H1 (cell line): ENCODE results near the gene ADK. TPM values are rescaled to one million over a fixed set of nuclear protein-coding genes. Genes with fewer than 3 reads are reported as not detected.
A peak's percentile ranks its signal among the peaks of the same experiment; 100 is the strongest.

Experiments used
- CTCF ChIA-PET: fragments of 300-600 bp; sonication (Branson Sonifier 250); formaldehyde crosslinking; loops from one replicate; lab custom pipeline; 2021; ENCODE audit not compliant: partially characterized antibody; lab: Charles Lee
- POLR2A ChIA-PET: fragments of 300-600 bp; sonication (Branson Sonifier 250); formaldehyde crosslinking; loops from one replicate; lab custom pipeline; 2021; ENCODE audit warnings: inconsistent platforms; ENCODE audit not compliant: partially characterized antibody; lab: Charles Lee
- DNase-seq, 2 experiments: peaks; one replicate each; pipeline versions ENCODE4 v3.0.0 to v3.0.0-alpha.2; 2010 to 2022; ENCODE audit warnings: low spot score in 2 of 2, low read depth in 1 of 2, mixed read lengths in 1 of 2
- FAIRE-seq: peaks from 2 replicates; lab custom pipeline; 2011; peaks lifted over from hg19 to GRCh38; lab: Jason Lieb, UNC
- H2AFZ ChIP-seq: 2 replicates; pipeline ENCODE4 v1.8.1; 2012; ENCODE audit warnings: low read length, inconsistent platforms
- H2AK5ac ChIP-seq: 2 replicates; pipeline ENCODE4 v1.6.1; 2013; ENCODE audit warnings: low read depth, low read length
- H2BK120ac ChIP-seq: replicated peaks from 2 replicates; pipeline ENCODE3; 2013; ENCODE audit warnings: low read depth, low read length, inconsistent platforms
- H2BK12ac ChIP-seq: 2 replicates; pipeline ENCODE4 v1.6.1; 2013; ENCODE audit warnings: low read depth, low read length
- H2BK15ac ChIP-seq: 2 replicates; pipeline ENCODE4 v1.6.1; 2013; ENCODE audit warnings: low read length
- H2BK20ac ChIP-seq: 2 replicates; pipeline ENCODE4 v1.6.1; 2013; ENCODE audit warnings: low read length
- H2BK5ac ChIP-seq: 2 replicates; pipeline ENCODE4 v1.6.1; 2013; ENCODE audit warnings: low read depth, low read length
- H3K14ac ChIP-seq: 2 replicates; pipeline ENCODE4 v1.6.1; 2013; ENCODE audit warnings: inconsistent platforms; ENCODE audit not compliant: insufficient read length
- H3K18ac ChIP-seq: 2 replicates; pipeline ENCODE4 v1.6.1; 2013; ENCODE audit warnings: low read length; ENCODE audit errors: extremely low read depth
- H3K23ac ChIP-seq: 2 replicates; pipeline ENCODE4 v1.6.1; 2013; ENCODE audit warnings: inconsistent platforms; ENCODE audit not compliant: insufficient read length
- H3K23me2 ChIP-seq: 2 replicates; pipeline ENCODE4 v1.6.1; 2013; ENCODE audit warnings: low read depth, low read length
- H3K27ac ChIP-seq: 2 replicates; pipeline ENCODE4 v1.6.1; 2011; ENCODE audit warnings: low read depth, low read length, inconsistent platforms
- H3K27me3 ChIP-seq, 4 experiments: replicated peaks in 1 of 4; 1 replicate in 1 of 4; 2 replicates in 3 of 4; pipeline versions ENCODE4 v1.6.1 to v1.8.1; 2011 to 2013; ENCODE audit warnings: low read length in 3 of 4, mild to moderate bottlenecking in 3 of 4, inconsistent platforms in 2 of 4, mixed read lengths in 2 of 4, moderate library complexity in 1 of 4; ENCODE audit not compliant: control insufficient read depth in 3 of 4, insufficient read depth in 3 of 4; ENCODE audit errors: extremely low read depth in 1 of 4
- H3K36me3 ChIP-seq, 4 experiments: 2 replicates each; pipeline versions ENCODE4 v1.6.1 to v1.8.1; 2011 to 2013; ENCODE audit warnings: mild to moderate bottlenecking in 4 of 4, low read length in 3 of 4, moderate library complexity in 2 of 4, control low read depth in 1 of 4, inconsistent platforms in 1 of 4; ENCODE audit not compliant: insufficient read depth in 4 of 4, control insufficient read depth in 2 of 4
- H3K4ac ChIP-seq: replicated peaks from 2 replicates; pipeline ENCODE3; 2013; ENCODE audit warnings: low read length, low read depth, mixed read lengths, inconsistent platforms; ENCODE audit not compliant: insufficient read length
- H3K4me1 ChIP-seq, 4 experiments: replicated peaks in 1 of 4; 1 replicate in 1 of 4; 2 replicates in 3 of 4; pipeline versions ENCODE4 v1.6.1 to v1.8.1; 2011 to 2013; ENCODE audit warnings: low read length in 3 of 4, inconsistent platforms in 2 of 4, mixed read lengths in 1 of 4; ENCODE audit not compliant: insufficient read depth in 4 of 4, control insufficient read depth in 3 of 4
- H3K4me2 ChIP-seq, 2 experiments: 2 replicates each; pipeline versions ENCODE4 v1.6.1 to v1.8.1; 2011 to 2013; ENCODE audit warnings: low read depth in 2 of 2, low read length in 2 of 2, control low read depth in 1 of 2, inconsistent platforms in 1 of 2, mild to moderate bottlenecking in 1 of 2; ENCODE audit not compliant: insufficient read depth in 1 of 2
- H3K4me3 ChIP-seq, 4 experiments: fragments of 200-600, 300-600 bp in 1 of 4; sonication (generic), shearing (Covaris generic), sonication (Bioruptor Twin) in 1 of 4; 2 replicates each; pipeline versions ENCODE4 v1.5.1 to v1.8.1; 2011 to 2016; ENCODE audit warnings: low read length in 4 of 4, low read depth in 3 of 4, control low read depth in 2 of 4, inconsistent platforms in 2 of 4, mild to moderate bottlenecking in 2 of 4, mixed read lengths in 1 of 4, moderate library complexity in 1 of 4; ENCODE audit not compliant: insufficient read depth in 2 of 4; ENCODE audit errors: extremely low read depth in 1 of 4
- H3K56ac ChIP-seq: replicated peaks from 2 replicates; pipeline ENCODE3; 2013; ENCODE audit warnings: low read depth, mild to moderate bottlenecking, mixed read lengths, low read length, inconsistent platforms; ENCODE audit not compliant: insufficient read length
- H3K79me1 ChIP-seq: 2 replicates; pipeline ENCODE4 v1.6.1; 2013; ENCODE audit warnings: low read depth, low read length, control low read depth
- H3K79me2 ChIP-seq, 2 experiments: 2 replicates each; pipeline versions ENCODE4 v1.6.1 to v1.8.1; 2012 to 2013; ENCODE audit warnings: low read length in 2 of 2, mild to moderate bottlenecking in 2 of 2, inconsistent platforms in 1 of 2; ENCODE audit not compliant: insufficient read depth in 2 of 2, control insufficient read depth in 1 of 2
- H3K9ac ChIP-seq, 4 experiments: replicated peaks in 1 of 4; 1 replicate in 1 of 4; 2 replicates in 3 of 4; pipeline versions ENCODE4 v1.6.1 to v1.8.1; 2011 to 2013; ENCODE audit warnings: low read depth in 3 of 4, low read length in 3 of 4, control low read depth in 2 of 4, mild to moderate bottlenecking in 2 of 4, moderate library complexity in 2 of 4, inconsistent platforms in 1 of 4; ENCODE audit errors: extremely low read depth in 1 of 4
- H3K9me3 ChIP-seq, 2 experiments: 2 replicates each; pipeline versions ENCODE4 v1.6.1 to v1.8.1; 2012 to 2013; ENCODE audit warnings: mild to moderate bottlenecking in 2 of 2, moderate library complexity in 2 of 2, control low read depth in 1 of 2, inconsistent platforms in 1 of 2, low read depth in 1 of 2, low read length in 1 of 2, mixed read lengths in 1 of 2; ENCODE audit not compliant: insufficient read depth in 2 of 2
- H4K20me1 ChIP-seq, 2 experiments: replicated peaks in 1 of 2; 2 replicates each; pipeline versions ENCODE3 to v1.8.1; 2011 to 2013; ENCODE audit warnings: inconsistent platforms in 2 of 2, low read length in 2 of 2, mild to moderate bottlenecking in 1 of 2; ENCODE audit not compliant: insufficient read depth in 2 of 2, control insufficient read depth in 1 of 2
- H4K5ac ChIP-seq: 2 replicates; pipeline ENCODE4 v1.6.1; 2013; ENCODE audit warnings: low read length, low read depth, mixed read lengths, inconsistent platforms; ENCODE audit not compliant: insufficient read length
- H4K8ac ChIP-seq: 2 replicates; pipeline ENCODE4 v1.8.0; 2013; ENCODE audit warnings: mild to moderate bottlenecking, moderate library complexity, low read length, inconsistent platforms; ENCODE audit not compliant: insufficient read depth; ENCODE audit errors: extremely low read depth
- H4K91ac ChIP-seq: replicated peaks from 2 replicates; pipeline ENCODE3; 2013; ENCODE audit warnings: low read length, mixed read lengths, inconsistent platforms; ENCODE audit not compliant: insufficient read length
- HDAC2 ChIP-seq, 2 experiments: fragments of 300-600 bp in 1 of 2; sonication (generic) in 1 of 2; IDR thresholded peaks; 2 replicates each; pipeline ENCODE4 v1.6.1; 2011 to 2012; ENCODE audit warnings: low read depth in 2 of 2, low read length in 2 of 2, mild to moderate bottlenecking in 2 of 2, moderate library complexity in 2 of 2, borderline replicate concordance in 1 of 2, inconsistent platforms in 1 of 2
- KDM1A ChIP-seq: fragments of 200-600, 300-600 bp; sonication (generic); IDR thresholded peaks from 2 replicates; pipeline ENCODE4 v1.7.1; 2016; ENCODE audit warnings: mild to moderate bottlenecking, low read length, borderline replicate concordance
- SP2 ChIP-seq: IDR thresholded peaks from 2 replicates; pipeline ENCODE4 v1.6.1; 2012; ENCODE audit warnings: mild to moderate bottlenecking, low read length, inconsistent platforms
- WGBS, 2 experiments: shearing (Covaris generic) in 1 of 2; methylation state at CpG; one replicate each; pipeline versions ENCODE4 v1.1.6 to v1.1.7; 2013 to 2015; ENCODE audit warnings: low lambda C conversion rate in 2 of 2, mixed read lengths in 2 of 2, inconsistent platforms in 1 of 2, low coverage in 1 of 2, missing lambda C conversion rate in 1 of 2; ENCODE audit not compliant: insufficient replicate concordance in 2 of 2, insufficient coverage in 1 of 2, insufficient read length in 1 of 2; ENCODE audit errors: extremely low coverage in 1 of 2, missing lambda C conversion rate in 1 of 2; 5-methylcytosine and 5-hydroxymethylcytosine counted together
- polyA plus RNA-seq, 7 experiments: library from polyadenylated mRNA; depleted of rRNA in 3 of 7; stranded (reverse) in 5 of 7; unstranded in 2 of 7; fragments of >200 nt in 5 of 7; fragments of 200-250 nt in 2 of 7; gene quantifications; 1 replicate in 5 of 7; 2 replicates in 1 of 7; 4 replicates in 1 of 7; pipeline versions ENCODE4 v1.2.1 to v1.2.3, GENCODE V29; 2011 to 2013; ENCODE audit warnings: missing spikeins in 2 of 7, mixed read lengths in 2 of 7
- total RNA-seq: library from RNA; stranded (reverse); fragmentation: NEBNext Ultra II Directional; extraction: Animal tissue kit (Norgen Biotek cat#: 25700); gene quantifications from 2 replicates; pipeline ENCODE4 v1.2.1, GENCODE V29; 2021

Gene ADK
- total and polyA plus RNA-seq, 2 of the 8 experiments (the other 6 are each of a cell fraction or from before 2014, with no cell fraction given) = 12.3 to 42.4 TPM

DNA sequence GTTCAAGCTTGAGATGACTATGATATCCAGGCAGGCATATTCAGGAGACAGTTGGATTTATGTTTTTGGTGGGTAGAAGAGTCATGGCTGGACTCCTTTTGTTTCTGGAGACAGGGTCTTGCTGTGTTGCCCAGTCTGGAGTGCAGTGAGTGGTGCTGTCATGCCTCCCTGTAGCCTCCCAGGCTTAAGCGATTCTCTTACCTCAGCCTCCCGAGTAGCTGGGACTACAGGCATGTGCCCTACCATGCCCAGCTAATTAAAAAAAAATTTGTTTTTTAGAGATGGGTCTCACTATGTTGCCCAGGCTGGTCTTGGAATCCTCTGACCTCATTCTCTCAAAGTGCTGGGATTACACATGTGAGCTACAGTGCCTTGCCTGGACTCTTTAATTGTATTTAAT lies 62.0 kb downstream of the ADK start:
- Histone ChIP-seq H3K27ac (no peak overlapping the region), H2BK20ac (no peak overlapping the region), H2AK5ac (no peak overlapping the region), H3K79me1 (no peaks in the 10 kb centered on the region; the same call in 1 of the 2 replicates), H3K4me3 (no peak overlapping the region), H3K79me2 (peaks cover 0 to 17% of the 10 kb centered on the region in 2 experiments; a peak in 2 of 4 replicates), H2BK120ac (no peak overlapping the region), H2BK15ac (no peak overlapping the region), H2BK12ac (no peak overlapping the region), H2AFZ (no peak overlapping the region), H3K14ac (no peak overlapping the region), H3K4me2 (no peak overlapping the region), H3K9me3 (peaks cover 6 to 10% of the 10 kb centered on the region in 2 experiments; a peak in 1 of 4 replicates), H4K20me1 (peaks cover 0 to 2% of the 10 kb centered on the region in 2 experiments), H3K9ac (no peak overlapping the region), H3K4ac (no peak overlapping the region), H3K23me2 (no peaks in the 10 kb centered on the region), H4K8ac (no peak overlapping the region), H3K27me3 (no peaks in the 10 kb centered on the region), H3K36me3 (no peaks in the 10 kb centered on the region; a peak in 1 of 8 replicates), H3K4me1 (peaks cover 0 to 1% (median 0%) of the 10 kb centered on the region in 4 experiments; a peak in 2 of 7 replicates), H4K5ac (no peak overlapping the region), H3K23ac (no peak overlapping the region), H3K18ac (no peak overlapping the region), H3K56ac (no peak overlapping the region), H4K91ac (no peak overlapping the region), H2BK5ac (no peak overlapping the region)
- WGBS, 2 experiments = 97% methylated on average over 2 of the region's 2 CpGs; no CpG with 5 or more reads in 1 of the 2 experiments
- CTCF ChIA-PET = interaction anchor here (0.8 to 2.9 kb wide), 19 partner anchors 10 to 110 kb away, joined by 3 to 10 read pairs (median 4); partner anchors contain the start of genes ADK and AP3M1
- POLR2A ChIA-PET = interaction anchor here (1.1 to 2.2 kb wide), 3 partner anchors 12 to 62 kb away, joined by 3 to 6 read pairs (median 6); partner anchors contain the start of genes ADK and AP3M1
- DNase-seq (no peak), FAIRE-seq (no peak)
- TF ChIP-seq KDM1A (peak; percentile 84), SP2 (no peak), HDAC2 (IDR thresholded peaks at IDR 0.05; ENCODE audit: borderline replicate concordance in 1 of 2, low read depth in 2 of 2, low read length in 2 of 2) (0 out of 4 replicates have a peak, but pooled peaks of 1 of the 2 experiments have one; percentile 26)
